OCI-LY7 (cell line): Measurements from ENCODE around the gene GRHL3. TPM values are rescaled to one million over a fixed set of nuclear protein-coding genes. Genes with fewer than 3 reads are reported as not detected.

Experiments used
- BruUV-seq: library from RNA; stranded (reverse); fragments of 400-500 nt; replicated peaks from 2 replicates; lab custom pipeline; 2021; lab: Mats Ljungman, UMichigan
- CTCF ChIA-PET: fragments of 300-600 bp; sonication (Branson Sonifier 250); formaldehyde crosslinking; loops from one replicate; lab custom pipeline; 2022; ENCODE audit warnings: antibody characterized with exemption; ENCODE audit not compliant: unreplicated experiment; lab: Charles Lee
- POLR2A ChIA-PET: fragments of 300-600 bp; sonication (Branson Sonifier 250); formaldehyde crosslinking; loops from one replicate; lab custom pipeline; 2022; ENCODE audit warnings: antibody characterized with exemption; lab: Charles Lee
- DNase-seq: peaks from one replicate; pipeline ENCODE4 v3.0.0-alpha.2; 2015; ENCODE audit warnings: low spot score
- H2AFZ ChIP-seq: fragments of 200-600 bp; sonication (generic), shearing (Covaris generic); 2 replicates; pipeline ENCODE4 v1.6.1; 2014; ENCODE audit warnings: mild to moderate bottlenecking, antibody characterized with exemption, low read length, moderate library complexity
- H3K27ac ChIP-seq: fragments of 200-600 bp; sonication (generic); 2 replicates; pipeline ENCODE4 v1.5.1; 2014; ENCODE audit warnings: mixed run types, low read depth, mild to moderate bottlenecking, moderate library complexity, low read length, inconsistent platforms; ENCODE audit not compliant: poor library complexity, severe bottlenecking
- H3K36me3 ChIP-seq: fragments of 200-600 bp; sonication (generic); 2 replicates; pipeline ENCODE4 v1.6.1; 2014; ENCODE audit warnings: mild to moderate bottlenecking, antibody characterized with exemption, low read length, moderate library complexity, mixed read lengths; ENCODE audit not compliant: insufficient read depth
- H3K4me1 ChIP-seq: fragments of 200-600 bp; sonication (generic); 2 replicates; pipeline ENCODE4 v1.5.1; 2014; ENCODE audit warnings: mild to moderate bottlenecking, low read length; ENCODE audit not compliant: insufficient read depth, poor library complexity, severe bottlenecking
- H3K4me2 ChIP-seq: fragments of 200-600 bp; sonication (generic); 2 replicates; pipeline ENCODE4 v1.6.1; 2014; ENCODE audit warnings: mild to moderate bottlenecking, low read length
- H3K4me3 ChIP-seq: fragments of 200-600 bp; sonication (generic); 2 replicates; pipeline ENCODE4 v1.5.1; 2014; ENCODE audit warnings: mild to moderate bottlenecking, low read depth, low read length; ENCODE audit not compliant: poor library complexity, severe bottlenecking
- H3K79me2 ChIP-seq: fragments of 200-600 bp; sonication (generic); 2 replicates; pipeline ENCODE4 v1.6.1; 2016; ENCODE audit warnings: low read depth, mild to moderate bottlenecking, low read length, moderate library complexity, mixed read lengths; ENCODE audit not compliant: insufficient read depth
- H3K9me2 ChIP-seq: fragments of 200-600 bp; sonication (generic); 2 replicates; pipeline ENCODE4 v1.6.1; 2016; ENCODE audit warnings: mild to moderate bottlenecking, low read length, mixed read lengths; ENCODE audit not compliant: insufficient read depth
- H3K9me3 ChIP-seq: fragments of 200-600 bp; sonication (generic); 2 replicates; pipeline ENCODE4 v1.6.1; 2014; ENCODE audit warnings: mild to moderate bottlenecking, mixed run types, low read length, mixed read lengths
- H4K20me1 ChIP-seq: fragments of 200-600 bp; sonication (generic); 2 replicates; pipeline ENCODE4 v1.6.1; 2014; ENCODE audit warnings: mild to moderate bottlenecking, antibody characterized with exemption, low read length, moderate library complexity, mixed read lengths; ENCODE audit not compliant: insufficient read depth
- EZH2phosphoT487 ChIP-seq: fragments of 200-600 bp; sonication (generic); IDR thresholded peaks from 2 replicates; pipeline ENCODE4 v1.6.1; 2018; ENCODE audit warnings: low read depth, borderline replicate concordance, mild to moderate bottlenecking, mixed run types, antibody characterized with exemption, low read length, moderate library complexity, mixed read lengths
- intact Hi-C: fragments of 100-400 bp; cut with micrococcal nuclease; formaldehyde crosslinking; loops from one replicate; pipeline ENCODE4 v1.10.0; 2022; ENCODE audit not compliant: unreplicated experiment
- total RNA-seq, 2 experiments: library from RNA; depleted of rRNA in 1 of 2; stranded (reverse); fragments of >200 nt in 1 of 2; shearing (Covaris generic) in 1 of 2; gene quantifications; 2 replicates each; pipeline ENCODE4 v1.2.3, GENCODE V29; 2014 to 2022
- TF ChIP-seq, protein P1 (sequence below): fragments of 200-600 bp; sonication (generic); conservative IDR thresholded peaks from 2 replicates; pipeline ENCODE4 v1.5.1; 2014; ENCODE audit warnings: mild to moderate bottlenecking, antibody characterized with exemption, low read length, moderate library complexity, mixed read lengths

GRHL3 gene
- total RNA-seq, 2 experiments from 2014 or later: 0.09 to 0.65 TPM

DNA sequence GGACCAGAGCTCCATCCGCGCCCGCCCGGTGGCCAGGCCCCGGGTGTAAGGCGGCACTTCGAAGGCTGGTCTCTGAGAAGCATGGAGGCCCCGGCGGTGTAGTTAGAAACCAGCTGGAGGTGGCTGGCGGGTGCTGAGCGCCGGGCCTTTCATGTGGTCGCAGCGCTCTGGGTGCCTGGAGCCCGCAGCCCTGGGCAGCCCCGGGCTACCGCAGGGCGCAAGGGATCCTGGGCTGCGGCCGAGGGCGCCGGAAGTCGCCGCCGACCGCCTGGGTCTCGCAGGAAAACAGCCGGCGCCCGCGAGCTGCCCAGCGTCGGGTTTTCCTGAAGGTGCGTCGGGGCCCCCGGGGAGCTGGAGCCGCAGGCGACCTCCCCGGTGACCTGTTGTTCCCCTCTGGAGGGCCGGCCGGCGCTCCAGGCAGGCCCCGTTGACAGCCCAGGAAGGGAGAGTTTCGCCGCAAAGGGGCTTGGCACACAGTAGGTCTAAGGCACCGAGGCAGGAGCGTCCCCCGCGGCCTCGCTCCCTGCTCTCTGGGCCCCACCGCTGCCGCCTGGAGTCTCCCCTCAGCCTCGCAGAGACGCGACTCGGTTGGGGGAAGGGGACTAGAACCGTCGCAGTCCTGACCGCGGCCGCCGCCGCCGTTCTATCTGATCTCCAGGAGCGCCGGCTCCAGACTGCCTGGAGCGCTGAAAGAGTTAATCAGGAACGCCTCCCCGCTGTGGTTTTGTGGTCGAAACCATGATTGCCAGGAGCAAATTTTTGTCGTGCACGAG, 2.7 kb downstream of the GRHL3 start:
- Histone ChIP-seq H3K4me1 (peaks cover 42% of the 10 kb centered on the region), H3K27ac (no peak overlapping the region), H2AFZ (peak overlapping the region; percentile 79), H3K4me2 (peak overlapping the region; percentile 85), H3K79me2 (no peaks in the 10 kb centered on the region), H3K36me3 (no peaks in the 10 kb centered on the region), H3K9me3 (no peaks in the 10 kb centered on the region), H3K4me3 (peak overlapping the region; percentile 67), H3K9me2 (no peaks in the 10 kb centered on the region), H4K20me1 (no peaks in the 10 kb centered on the region)
- TF ChIP-seq, protein P1, sequence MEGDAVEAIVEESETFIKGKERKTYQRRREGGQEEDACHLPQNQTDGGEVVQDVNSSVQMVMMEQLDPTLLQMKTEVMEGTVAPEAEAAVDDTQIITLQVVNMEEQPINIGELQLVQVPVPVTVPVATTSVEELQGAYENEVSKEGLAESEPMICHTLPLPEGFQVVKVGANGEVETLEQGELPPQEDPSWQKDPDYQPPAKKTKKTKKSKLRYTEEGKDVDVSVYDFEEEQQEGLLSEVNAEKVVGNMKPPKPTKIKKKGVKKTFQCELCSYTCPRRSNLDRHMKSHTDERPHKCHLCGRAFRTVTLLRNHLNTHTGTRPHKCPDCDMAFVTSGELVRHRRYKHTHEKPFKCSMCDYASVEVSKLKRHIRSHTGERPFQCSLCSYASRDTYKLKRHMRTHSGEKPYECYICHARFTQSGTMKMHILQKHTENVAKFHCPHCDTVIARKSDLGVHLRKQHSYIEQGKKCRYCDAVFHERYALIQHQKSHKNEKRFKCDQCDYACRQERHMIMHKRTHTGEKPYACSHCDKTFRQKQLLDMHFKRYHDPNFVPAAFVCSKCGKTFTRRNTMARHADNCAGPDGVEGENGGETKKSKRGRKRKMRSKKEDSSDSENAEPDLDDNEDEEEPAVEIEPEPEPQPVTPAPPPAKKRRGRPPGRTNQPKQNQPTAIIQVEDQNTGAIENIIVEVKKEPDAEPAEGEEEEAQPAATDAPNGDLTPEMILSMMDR: no peak
- TF ChIP-seq EZH2phosphoT487: no peak
- ChIA-PET POLR2A (interaction anchor here (1.3 kb wide), 1 partner anchor 20 kb away, joined by 3 read pairs; no protein-coding TSS in a partner anchor), CTCF (no interaction called here)
- intact Hi-C loops: loop anchor here (5.0 kb wide), 1 partner anchor 120 kb away; no protein-coding TSS in a partner anchor
- no TSS peak for BruUV-seq
- peak; percentile 79 for DNase-seq

DNA sequence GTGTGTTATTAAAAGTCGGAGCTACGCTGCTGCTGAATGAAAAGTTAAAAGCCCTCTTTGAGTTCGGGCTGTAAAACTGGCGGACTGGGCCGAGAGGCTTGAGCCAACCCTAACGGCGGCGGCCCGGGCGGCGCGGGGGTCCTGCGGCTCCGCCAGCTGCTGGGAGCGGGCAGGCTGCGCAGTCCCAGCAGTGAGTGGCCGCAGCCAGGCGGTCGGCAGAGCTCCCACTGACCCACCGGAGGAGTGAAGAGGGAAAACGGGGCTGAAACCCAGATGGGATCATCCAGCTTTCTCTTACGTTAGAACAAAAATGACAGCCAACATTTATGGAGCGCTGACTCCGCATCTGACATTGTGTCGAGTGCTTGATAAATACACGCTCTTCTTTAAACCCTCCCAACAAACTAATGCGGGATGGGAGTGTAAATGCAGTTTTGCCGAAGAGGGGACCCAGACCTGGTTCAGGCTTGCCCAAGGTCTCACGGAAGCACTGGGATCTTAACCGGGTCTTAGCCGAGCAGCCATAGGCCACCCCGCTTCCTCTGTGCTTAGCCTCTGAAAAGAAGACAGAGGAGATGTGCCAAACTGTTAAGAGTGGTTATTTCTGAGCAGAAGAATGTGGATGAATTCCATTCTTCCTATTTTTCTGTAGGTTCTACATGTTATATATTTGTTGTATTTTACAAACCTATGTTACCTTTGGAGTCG, 3.5 kb downstream of the GRHL3 start:
- peak overlapping the region; percentile 79; the same call in 1 of the 2 replicates for H2AFZ ChIP-seq
- BruUV-seq: no TSS peak
- POLR2A ChIA-PET: interaction anchor here (1.3 kb wide), 1 partner anchor 21 kb away, joined by 3 read pairs; no protein-coding TSS in a partner anchor

More for the DNA sequence above, 3.5 kb downstream of the GRHL3 start:
- Histone ChIP-seq H3K4me1 (peaks cover 42% of the 10 kb centered on the region), H3K4me2 (peak overlapping the region; percentile 85), H3K4me3 (peak overlapping the region; percentile 67), H3K79me2 (no peaks in the 10 kb centered on the region), H3K27ac (no peak overlapping the region), H3K9me3 (no peaks in the 10 kb centered on the region), H3K36me3 (no peaks in the 10 kb centered on the region), H3K9me2 (no peaks in the 10 kb centered on the region), H4K20me1 (no peaks in the 10 kb centered on the region)
- intact Hi-C loops: loop anchor here (5.0 kb wide), 1 partner anchor 120 kb away; no protein-coding TSS in a partner anchor
- no peak for TF ChIP-seq EZH2phosphoT487
- TF ChIP-seq, protein P1: no peak
- DNase-seq: no peak
- CTCF ChIA-PET: no interaction called here
